PC-9 (cell line): ENCODE measurements around the gene KLF15. TPM values are rescaled to one million over a fixed set of nuclear protein-coding genes. Genes with fewer than 3 reads are reported as not detected.

ENCODE experiments used
- BruUV-seq: library from RNA; stranded (reverse); fragments of 400-500 nt; replicated peaks from 2 replicates; lab custom pipeline; 2021; lab: Mats Ljungman, UMichigan
- CTCF ChIA-PET: fragments of 300-600 bp; sonication (Branson Sonifier 250); formaldehyde crosslinking; loops from one replicate; lab custom pipeline; 2022; ENCODE audit warnings: antibody characterized with exemption; lab: Charles Lee
- POLR2A ChIA-PET: fragments of 300-600 bp; sonication (Branson Sonifier 250); formaldehyde crosslinking; loops from one replicate; lab custom pipeline; 2022; ENCODE audit warnings: antibody characterized with exemption; ENCODE audit not compliant: unreplicated experiment; lab: Charles Lee
- DNase-seq, 2 experiments: peaks; one replicate each; pipeline versions ENCODE4 v3.0.0 to v3.0.0-alpha.2; 2015 to 2022; ENCODE audit warnings: mixed read lengths in 1 of 2
- H2AFZ ChIP-seq: fragments of 200-600 bp; sonication (generic); 2 replicates; pipeline ENCODE4 v1.8.1; 2017; ENCODE audit warnings: antibody characterized with exemption
- H3F3A ChIP-seq: fragments of 200-600 bp; sonication (generic); 2 replicates; pipeline ENCODE4 v1.8.1; 2017; ENCODE audit warnings: antibody characterized with exemption, mild to moderate bottlenecking, low read depth; ENCODE audit not compliant: insufficient read depth
- H3K27ac ChIP-seq: fragments of 200-600 bp; sonication (generic); 2 replicates; pipeline ENCODE4 v1.6.1; 2016; ENCODE audit warnings: mixed run types
- H3K27me3 ChIP-seq: fragments of 200-600 bp; sonication (generic); 2 replicates; pipeline ENCODE4 v1.6.1; 2016; ENCODE audit warnings: low read depth, mixed run types; ENCODE audit not compliant: insufficient read depth
- H3K36me3 ChIP-seq: fragments of 200-600 bp; sonication (generic); 2 replicates; pipeline ENCODE4 v1.6.1; 2016; ENCODE audit warnings: low read depth, mixed run types
- H3K4me1 ChIP-seq: fragments of 200-600 bp; sonication (generic); replicated peaks from 2 replicates; pipeline ENCODE4 v1.6.1; 2016; ENCODE audit warnings: mixed run types; ENCODE audit not compliant: insufficient read depth
- H3K4me2 ChIP-seq: fragments of 200-600 bp; sonication (generic); 2 replicates; pipeline ENCODE4 v1.6.1; 2017; ENCODE audit warnings: mixed run types
- H3K4me3 ChIP-seq: fragments of 200-600 bp; sonication (generic); 2 replicates; pipeline ENCODE4 v1.6.1; 2016; ENCODE audit warnings: mixed run types
- H3K79me2 ChIP-seq: fragments of 200-600 bp; sonication (generic); 2 replicates; pipeline ENCODE4 v1.6.1; 2017; ENCODE audit warnings: low read depth, mixed run types
- H3K9me2 ChIP-seq: fragments of 200-600 bp; sonication (generic); 2 replicates; pipeline ENCODE4 v1.8.1; 2017; ENCODE audit warnings: mild to moderate bottlenecking; ENCODE audit not compliant: insufficient read depth
- H3K9me3 ChIP-seq: fragments of 200-600 bp; sonication (generic); 2 replicates; pipeline ENCODE4 v1.8.1; 2016; ENCODE audit warnings: low read depth; ENCODE audit not compliant: insufficient read depth
- H4K20me1 ChIP-seq: fragments of 200-600 bp; sonication (generic); 2 replicates; pipeline ENCODE4 v1.8.1; 2017; ENCODE audit not compliant: insufficient read depth
- CTCF ChIP-seq: fragments of 200-600 bp; sonication (generic); conservative IDR thresholded peaks from 2 replicates; pipeline ENCODE4 v1.6.1; 2017; ENCODE audit warnings: mixed run types, antibody characterized with exemption, mild to moderate bottlenecking, moderate library complexity
- EZH2 ChIP-seq: fragments of 200-600 bp; sonication (generic); IDR thresholded peaks from 2 replicates; pipeline ENCODE4 v1.8.0; 2017; ENCODE audit warnings: antibody characterized with exemption, low read depth
- intact Hi-C: fragments of 100-400 bp; cut with micrococcal nuclease; formaldehyde crosslinking; loops from one replicate; pipeline ENCODE4 v1.10.0; 2022; ENCODE audit not compliant: unreplicated experiment
- total RNA-seq: library from RNA; stranded (reverse); gene quantifications from 2 replicates; pipeline ENCODE4 v1.2.3, GENCODE V29; 2021

Gene KLF15
- total RNA-seq, 1 experiment from 2014 or later = 0.70 TPM

GRCh38 chr3:126369490-126369889 lies 12.3 kb upstream of the KLF15 start:
- Histone ChIP-seq H3K27ac (no peak overlapping the region), H3K27me3 (no peaks in the 10 kb centered on the region), H3K9me2 (no peaks in the 10 kb centered on the region), H3K4me1 (no peaks in the 10 kb centered on the region), H3K4me3 (no peak overlapping the region), H2AFZ (no peak overlapping the region), H3K9me3 (no peaks in the 10 kb centered on the region), H3K79me2 (no peaks in the 10 kb centered on the region), H3K36me3 (no peaks in the 10 kb centered on the region), H3F3A (no peaks in the 10 kb centered on the region), H3K4me2 (no peak overlapping the region), H4K20me1 (no peaks in the 10 kb centered on the region)
- CTCF ChIA-PET = no interaction called here
- intact Hi-C loops = no loop called here
- POLR2A ChIA-PET = no interaction called here
- no TSS peak for BruUV-seq
- no peak for DNase-seq
- TF ChIP-seq EZH2 (no peak), CTCF (no peak; the same call in 1 of the 2 replicates)

GRCh38 chr3:126367316-126367805 lies 10.2 kb upstream of the KLF15 start:
- intact Hi-C loops = no loop called here
- H3K4me3 ChIP-seq = no peak overlapping the region
- no TSS peak for BruUV-seq
- no peaks in the 10 kb centered on the region for H3K36me3 ChIP-seq
- TF ChIP-seq CTCF (no peak), EZH2 (no peak)
- no peaks in the 10 kb centered on the region for H3K4me1 ChIP-seq
- ChIA-PET CTCF (no interaction called here), POLR2A (no interaction called here)
- H3K4me2 ChIP-seq = no peak overlapping the region
- DNase-seq = no peak
- no peaks in the 10 kb centered on the region for H3K79me2 ChIP-seq
- H4K20me1 ChIP-seq = no peaks in the 10 kb centered on the region
- 0 out of 2 replicates have a peak, but pooled peaks cover 2% of the 10 kb centered on the region for H3K27me3 ChIP-seq
- no peak overlapping the region for H2AFZ ChIP-seq
- no peak overlapping the region for H3K27ac ChIP-seq
- H3K9me2 ChIP-seq = no peaks in the 10 kb centered on the region
- H3F3A ChIP-seq = no peaks in the 10 kb centered on the region
- H3K9me3 ChIP-seq = no peaks in the 10 kb centered on the region

GRCh38 chr3:126365351-126366277 lies 8.4 kb upstream of the KLF15 start:
- no peaks in the 10 kb centered on the region for H3K36me3 ChIP-seq
- no peak overlapping the region for H2AFZ ChIP-seq
- intact Hi-C loops = no loop called here
- no peak for DNase-seq
- H3K27me3 ChIP-seq = peaks cover 9% of the 10 kb centered on the region; the same call in 1 of the 2 replicates
- no peak overlapping the region for H3K27ac ChIP-seq
- no peaks in the 10 kb centered on the region for H3K79me2 ChIP-seq
- BruUV-seq = no TSS peak
- POLR2A ChIA-PET = no interaction called here
- H3K4me3 ChIP-seq = no peak overlapping the region
- H3F3A ChIP-seq = no peaks in the 10 kb centered on the region
- no peaks in the 10 kb centered on the region for H3K4me1 ChIP-seq
- H4K20me1 ChIP-seq = no peaks in the 10 kb centered on the region
- H3K9me3 ChIP-seq = no peaks in the 10 kb centered on the region
- CTCF ChIA-PET = no interaction called here
- no peaks in the 10 kb centered on the region for H3K9me2 ChIP-seq
- TF ChIP-seq EZH2 = no peak
- no peak for TF ChIP-seq CTCF
- no peak overlapping the region for H3K4me2 ChIP-seq
